ENCODE measurements around the gene CADM1.

The CADM1 gene

DNA sequence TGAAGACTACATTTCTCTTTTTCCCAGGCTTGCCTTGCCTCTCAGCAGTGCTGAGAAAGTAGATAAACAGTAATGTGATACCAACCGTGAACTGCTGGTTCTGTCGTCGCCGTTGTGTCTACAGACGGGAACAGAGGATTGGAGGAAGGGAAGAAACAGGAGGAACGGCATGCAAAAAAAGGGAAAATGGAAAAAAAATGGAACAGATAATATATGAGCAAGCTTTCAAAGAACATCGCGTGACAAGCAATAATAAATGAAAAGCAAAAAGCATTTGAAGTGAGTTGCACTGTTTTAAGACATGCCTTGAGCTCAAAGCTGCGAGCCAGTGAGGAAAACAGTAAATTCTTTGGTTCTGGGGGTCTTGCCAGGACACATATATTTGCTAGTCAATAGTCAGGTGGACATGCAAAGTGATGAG, 305.9 kb downstream of the CADM1 start:
- no peak for DNase-seq

DNA sequence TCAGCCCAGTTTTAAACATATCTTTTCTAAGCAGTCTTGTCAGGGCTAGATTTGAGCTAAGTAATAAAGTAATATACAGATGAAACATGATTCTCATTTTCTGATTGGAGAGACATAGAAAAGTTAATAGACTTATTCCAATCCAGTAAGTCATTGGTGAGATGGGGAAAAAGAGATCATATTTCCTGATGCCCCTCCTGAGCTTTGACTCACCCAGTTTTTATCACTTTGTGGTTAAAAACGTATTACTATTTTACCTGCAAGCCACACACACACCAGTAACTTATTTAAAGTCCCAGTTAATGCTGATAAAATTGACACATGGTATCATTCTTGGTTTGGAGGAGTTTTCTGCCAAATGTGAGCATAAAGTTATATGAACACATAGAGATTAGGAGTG, 306.8 kb downstream of the CADM1 start:
- DNase-seq, result no peak

DNA sequence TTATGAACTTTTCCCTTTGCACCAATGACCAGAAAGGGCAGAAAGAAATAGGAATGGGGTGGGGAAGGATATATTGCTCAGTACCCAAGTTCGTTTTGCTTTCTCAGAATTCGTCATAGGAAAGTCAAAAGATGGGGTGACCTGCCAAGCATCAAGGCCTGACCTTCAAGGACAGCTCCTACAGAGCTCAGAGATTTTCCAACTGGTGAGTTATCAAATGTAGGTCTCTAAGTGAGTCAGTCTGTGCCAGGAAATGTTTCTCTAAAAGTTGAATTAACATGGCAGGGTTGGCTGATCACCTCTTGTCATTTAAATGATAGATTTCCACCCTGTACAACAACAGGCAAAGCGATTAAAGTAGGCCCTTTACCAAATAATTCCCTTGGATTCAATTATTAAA, 307.2 kb downstream of the CADM1 start:
- no peak for DNase-seq

DNA sequence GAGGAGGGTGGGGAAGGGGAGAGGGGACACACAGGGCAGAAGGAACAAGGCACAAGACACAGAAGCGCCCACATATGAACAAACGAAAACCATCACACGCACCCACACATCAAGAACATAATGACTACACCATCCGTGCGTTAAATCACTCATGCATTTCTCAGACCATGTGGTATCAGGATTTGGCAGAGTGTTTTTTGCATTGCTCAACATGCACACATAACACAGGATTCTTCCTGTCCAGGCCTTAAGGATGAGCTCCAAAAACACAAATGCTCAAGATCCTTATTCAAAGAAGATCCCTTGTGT, 309.5 kb downstream of the CADM1 start:
- DNase-seq, result no peak

DNA sequence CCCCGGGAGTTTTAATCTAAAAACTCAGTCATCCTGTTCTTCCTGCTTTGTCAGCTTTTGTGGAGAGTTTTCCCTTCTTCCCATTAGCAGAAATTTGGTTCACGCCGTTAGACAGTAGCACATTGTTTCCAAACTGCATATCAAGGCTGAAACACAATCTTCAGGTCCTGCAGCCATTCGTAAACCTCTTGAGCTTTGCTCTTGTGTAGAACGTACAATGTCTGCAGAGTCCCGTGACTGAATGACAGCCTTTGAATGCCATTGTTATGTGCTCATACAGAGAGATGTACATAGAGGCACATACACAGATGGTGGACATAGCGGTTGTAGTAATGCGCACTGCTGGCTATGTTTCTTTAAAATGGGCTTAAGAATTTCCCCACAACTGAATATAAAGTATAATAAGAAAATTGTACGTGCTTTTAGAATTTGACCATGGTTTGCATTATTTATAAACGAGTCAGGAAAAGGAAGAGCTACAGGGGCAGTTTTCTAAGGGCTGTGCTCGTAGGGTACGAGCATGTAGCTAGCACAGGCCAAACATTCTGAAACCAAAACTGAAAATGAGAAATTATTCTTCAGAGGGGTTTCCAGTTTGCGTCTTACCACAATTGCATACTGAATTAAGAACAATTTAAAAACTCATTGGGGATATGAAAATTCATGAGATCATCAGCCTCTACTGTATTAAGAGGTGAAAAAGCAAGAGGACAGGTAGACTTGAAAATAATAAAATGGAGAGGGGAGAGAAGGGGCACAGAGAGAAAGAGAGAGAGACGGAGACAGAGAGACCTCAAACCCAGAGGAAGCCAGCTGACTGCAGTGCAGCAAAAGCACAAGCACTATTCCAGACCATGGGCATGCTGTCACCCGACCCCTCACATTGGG, 310.1 kb downstream of the CADM1 start:
- no peak for DNase-seq

DNA sequence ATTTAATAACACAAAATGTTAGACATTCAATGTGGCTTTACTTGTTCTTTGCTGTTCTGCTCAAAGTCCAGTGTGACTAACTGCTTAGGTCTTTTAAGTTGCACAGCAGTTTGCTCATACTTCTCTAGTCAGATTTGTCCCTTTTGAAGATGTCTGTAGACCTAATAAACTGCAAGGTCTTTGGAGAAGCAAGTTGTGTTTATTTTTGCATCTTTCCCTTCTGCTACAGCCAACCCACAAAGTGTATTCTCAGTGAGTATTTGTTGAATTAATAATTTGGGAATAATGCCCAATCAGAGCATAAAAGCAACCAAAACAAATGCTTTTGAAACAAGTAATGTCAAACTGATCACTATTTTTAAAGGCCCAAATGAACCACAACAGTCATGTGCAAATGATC, 312.5 kb downstream of the CADM1 start:
- DNase-seq, result no peak

DNA sequence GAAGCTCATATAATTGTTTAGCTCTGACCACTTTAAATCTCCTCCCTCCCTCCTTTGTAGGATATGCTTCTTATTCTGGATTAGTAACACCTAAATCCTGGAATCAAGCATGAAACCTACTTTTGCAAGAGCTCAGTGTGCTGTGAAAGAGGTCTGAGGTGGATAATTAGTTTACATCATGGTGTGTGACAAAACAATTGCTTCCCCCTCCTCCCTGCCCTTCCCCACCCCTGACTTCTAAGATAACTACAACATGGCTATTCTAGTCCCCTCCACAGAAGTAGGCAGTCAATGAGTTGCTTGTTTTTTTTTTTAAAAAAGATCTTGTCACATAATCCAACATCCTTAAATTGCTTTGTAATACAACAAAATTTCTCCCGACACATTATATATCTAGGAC, 314.0 kb downstream of the CADM1 start:
- no peak for DNase-seq

DNA sequence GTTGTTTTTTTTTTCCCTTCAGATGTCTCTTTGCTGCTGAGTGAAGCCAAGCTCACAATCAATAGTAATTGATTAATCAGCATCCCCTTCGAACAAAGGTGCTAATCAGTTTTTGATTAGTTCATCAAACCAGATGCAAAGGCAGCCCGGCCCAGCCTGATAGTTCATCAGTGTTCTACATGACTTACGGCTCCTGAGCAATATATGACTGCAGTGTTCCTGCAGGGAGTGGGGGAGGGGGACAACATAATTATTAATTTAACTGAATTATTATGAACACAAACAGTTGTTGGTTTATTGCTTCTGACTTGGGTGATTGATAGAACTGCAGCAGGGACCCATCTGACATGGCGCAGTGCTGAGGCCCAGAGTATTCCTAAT, 315.3 kb downstream of the CADM1 start:
- no peak for DNase-seq

DNA sequence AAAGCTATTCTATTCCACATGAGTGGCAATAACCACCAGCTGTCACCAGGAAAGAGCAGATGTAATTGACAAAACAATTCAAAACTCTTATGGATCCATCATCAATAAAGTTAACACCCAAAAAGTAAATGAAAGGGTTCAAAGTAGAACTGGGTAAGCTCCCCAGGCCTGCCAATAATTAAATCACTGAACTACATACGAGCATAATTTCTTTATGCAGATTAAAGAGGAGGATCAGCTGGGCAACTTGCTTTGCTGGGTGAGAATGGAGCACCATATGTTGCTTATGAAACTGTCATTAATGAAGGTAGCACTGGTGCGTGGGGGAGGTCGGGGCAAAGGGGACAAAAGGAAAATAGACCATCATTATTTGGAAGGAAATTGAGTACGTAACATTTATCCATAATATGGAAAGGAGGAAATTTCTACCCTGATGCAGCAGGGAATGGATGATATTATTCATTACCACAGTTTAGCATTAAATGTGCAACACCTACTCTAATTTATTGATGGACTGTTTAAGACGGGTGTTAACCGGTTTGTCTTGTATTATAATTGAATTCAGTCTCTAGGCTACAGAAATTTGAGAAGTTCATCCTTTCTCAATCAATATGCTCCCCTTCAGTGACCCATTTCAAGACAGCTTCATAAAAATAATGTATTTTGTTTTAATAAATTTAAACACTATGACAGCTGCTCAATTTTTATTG, 315.9 kb downstream of the CADM1 start:
- DNase-seq, result no peak

DNA sequence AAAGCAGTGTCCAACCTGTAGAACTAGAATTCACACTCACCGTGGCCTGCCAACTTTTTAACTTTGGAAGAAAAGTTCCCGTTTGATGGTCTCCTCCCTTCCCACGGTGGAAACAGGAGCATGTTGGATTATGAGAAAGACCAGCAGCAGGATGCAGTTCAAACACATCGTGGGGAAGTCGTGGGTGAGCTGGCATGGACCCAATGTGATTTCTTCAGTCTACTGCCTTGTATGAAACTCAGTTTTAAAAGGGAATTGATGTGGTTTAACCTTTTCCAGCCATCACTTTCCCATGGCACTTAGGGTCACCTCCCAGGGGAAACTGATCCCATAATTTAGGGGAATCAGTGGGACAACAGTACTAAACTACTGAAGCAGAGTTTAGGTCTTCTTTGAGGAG, 318.3 kb downstream of the CADM1 start:
- DNase-seq, result no peak

DNA sequence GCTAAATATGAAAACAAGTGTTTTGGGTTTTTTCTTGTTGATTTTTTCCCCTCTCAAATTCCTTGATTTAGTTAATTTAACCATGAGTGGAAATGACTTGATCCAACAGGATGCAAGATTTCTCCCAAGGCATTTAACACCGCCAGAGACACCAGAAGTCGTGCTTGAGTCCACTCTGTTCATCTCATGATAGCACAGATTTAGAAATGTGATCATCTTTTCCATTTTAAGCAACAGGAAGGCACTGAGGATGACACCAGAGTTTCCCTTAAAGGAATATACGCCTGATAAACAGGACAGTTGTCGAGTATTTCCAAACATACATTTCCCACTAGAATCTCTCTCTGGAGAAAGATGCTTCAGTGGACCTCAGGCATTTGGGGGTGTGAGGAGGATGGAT, 318.7 kb downstream of the CADM1 start:
- DNase-seq, result no peak

DNA sequence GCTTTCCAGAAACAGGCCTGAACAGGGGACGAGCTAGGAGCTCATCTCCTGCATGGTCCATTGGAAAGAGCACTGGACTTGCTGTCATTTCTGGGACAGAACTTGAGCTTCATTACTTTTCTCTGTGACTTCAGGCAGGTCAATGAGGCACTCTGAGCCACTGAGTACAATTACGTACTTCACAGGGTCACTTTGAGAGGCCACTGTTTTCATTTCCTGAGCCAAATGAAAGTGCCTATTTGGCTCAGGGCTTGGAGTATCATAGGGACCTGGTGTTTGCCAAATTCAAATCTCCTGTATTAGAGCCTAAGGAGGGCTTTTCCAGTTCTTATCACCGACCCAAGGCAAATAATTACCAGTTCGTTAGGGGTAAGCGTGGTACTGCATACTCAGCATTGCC, 319.3 kb downstream of the CADM1 start:
- DNase-seq, result no peak

DNA sequence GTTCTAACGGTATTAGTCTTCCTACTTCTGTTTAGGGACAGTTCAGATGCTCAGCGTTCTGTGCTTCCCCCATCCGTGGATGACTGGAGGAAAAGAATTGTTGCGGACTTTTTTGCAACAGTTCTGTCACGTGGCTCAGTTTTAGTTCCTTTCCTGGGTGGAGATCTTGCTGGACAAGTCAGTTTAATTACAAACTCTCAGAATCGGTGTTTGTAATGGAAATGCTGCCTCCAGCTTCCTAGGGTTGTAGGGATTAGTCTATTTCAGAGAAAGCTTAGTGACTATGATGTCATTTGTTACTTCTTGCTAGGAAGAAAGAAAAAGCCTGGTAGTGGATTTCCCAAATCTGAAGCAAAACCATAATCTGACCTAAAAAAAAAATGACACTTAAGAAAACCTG, 320.4 kb downstream of the CADM1 start:
- no peak for DNase-seq

DNA sequence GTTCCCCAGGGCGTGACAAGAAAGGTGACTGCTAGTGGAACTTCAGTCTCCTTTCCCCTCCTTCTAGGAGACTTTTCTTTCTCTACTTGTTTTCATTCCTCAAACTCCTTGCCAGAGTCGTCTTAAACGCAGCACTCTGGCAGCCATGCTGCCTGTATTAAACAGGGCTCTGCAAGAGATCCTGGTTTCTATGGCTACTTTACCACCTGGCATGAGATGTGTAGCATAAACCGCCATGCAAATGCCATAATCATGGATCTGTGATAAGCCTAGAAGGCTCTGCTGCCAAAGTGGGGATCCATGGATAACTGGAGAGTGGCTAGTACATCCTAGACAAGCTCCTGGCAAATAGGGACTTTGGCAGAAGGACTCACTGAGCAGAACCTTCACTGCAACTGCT, 321.1 kb downstream of the CADM1 start:
- DNase-seq, result no peak

DNA sequence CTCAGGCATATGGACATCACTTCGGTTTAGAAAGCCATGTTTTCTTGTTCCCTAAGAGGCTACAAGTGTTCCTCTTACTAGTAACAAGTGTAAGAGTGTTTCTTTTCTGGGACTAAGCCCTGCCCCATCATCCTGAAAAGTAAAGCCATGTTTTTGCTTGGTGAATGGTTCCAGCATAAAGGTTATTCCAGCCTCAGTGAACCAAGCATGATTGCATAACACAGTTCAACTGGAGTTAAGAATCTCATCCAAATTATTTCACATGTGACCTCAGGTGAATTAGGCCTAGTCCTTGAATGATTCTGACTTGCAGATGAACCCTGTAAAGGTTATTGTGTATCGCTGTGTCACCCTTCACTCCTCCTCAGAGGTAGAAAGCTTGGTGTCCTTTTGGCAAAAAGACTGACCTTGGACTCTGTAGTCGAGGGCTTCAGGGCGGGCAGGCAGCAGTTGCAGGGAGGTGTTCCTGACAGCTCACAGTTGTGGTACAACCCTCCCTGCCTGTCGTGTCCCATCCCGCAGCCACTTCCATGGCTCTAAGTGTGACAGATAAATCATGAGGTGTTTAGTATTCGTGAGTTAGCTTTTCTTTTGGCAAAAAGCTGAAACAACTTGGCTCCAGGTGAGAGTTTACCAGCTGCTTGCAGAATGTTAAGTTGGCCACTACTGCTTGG, 321.8 kb downstream of the CADM1 start:
- no peak for DNase-seq

DNA sequence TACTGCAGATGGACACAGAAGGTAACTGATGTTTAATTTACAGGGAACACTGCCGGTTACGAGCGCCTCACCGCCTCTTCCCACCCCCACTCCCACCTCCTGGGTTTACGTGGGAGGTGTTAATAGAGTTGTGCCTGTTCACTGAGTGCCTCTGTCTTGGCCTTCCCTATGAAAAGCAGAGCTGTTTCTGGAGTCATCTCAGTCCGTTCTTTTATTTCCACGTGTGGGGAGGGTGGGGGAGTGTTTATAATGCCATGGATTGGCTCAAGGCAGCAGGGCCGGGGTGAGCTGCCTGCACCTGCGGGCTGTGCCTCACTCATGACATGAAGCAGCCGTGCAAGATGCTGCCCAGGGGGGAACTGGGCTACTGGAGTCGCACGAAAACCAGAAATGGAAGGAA, 322.7 kb downstream of the CADM1 start:
- no peak for DNase-seq

DNA sequence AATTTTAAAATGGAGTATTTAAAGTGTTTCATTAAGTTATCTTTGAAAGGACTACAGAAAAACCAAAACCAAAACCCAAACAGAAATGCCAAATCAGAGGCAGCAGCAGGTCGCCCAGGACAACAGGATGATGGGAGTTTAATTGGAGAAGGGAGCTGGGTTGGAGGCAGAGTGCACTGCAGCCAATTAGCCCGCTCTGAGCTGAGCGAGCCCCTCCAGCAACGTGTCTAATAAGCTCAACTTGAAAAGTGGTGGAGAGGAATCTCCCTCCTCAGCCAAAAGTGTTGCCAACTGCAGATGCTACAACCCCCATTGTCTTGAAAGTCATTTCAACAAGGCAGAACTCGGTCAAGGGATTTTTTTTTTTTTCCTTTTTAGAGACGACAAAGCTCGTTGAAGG, 323.9 kb downstream of the CADM1 start:
- no peak for DNase-seq

DNA sequence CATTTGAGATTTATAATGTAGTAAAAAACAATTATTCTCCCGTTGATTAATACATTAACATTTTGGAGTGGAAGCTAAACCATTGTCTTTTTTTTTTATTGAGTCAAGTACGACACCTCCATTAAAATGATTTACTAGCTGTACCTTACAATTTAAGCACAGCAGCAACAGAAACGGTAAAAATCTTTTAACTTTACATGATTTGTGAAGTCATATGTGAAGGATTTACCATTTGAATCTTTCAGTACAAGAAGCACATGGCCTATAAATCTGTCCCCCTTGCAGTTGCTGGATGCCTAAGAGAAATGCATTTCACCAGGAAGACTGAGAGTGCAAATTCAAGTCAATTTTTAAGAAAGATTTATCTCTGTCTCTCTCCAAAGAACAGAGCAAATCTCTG, 324.6 kb downstream of the CADM1 start:
- no peak for DNase-seq

DNA sequence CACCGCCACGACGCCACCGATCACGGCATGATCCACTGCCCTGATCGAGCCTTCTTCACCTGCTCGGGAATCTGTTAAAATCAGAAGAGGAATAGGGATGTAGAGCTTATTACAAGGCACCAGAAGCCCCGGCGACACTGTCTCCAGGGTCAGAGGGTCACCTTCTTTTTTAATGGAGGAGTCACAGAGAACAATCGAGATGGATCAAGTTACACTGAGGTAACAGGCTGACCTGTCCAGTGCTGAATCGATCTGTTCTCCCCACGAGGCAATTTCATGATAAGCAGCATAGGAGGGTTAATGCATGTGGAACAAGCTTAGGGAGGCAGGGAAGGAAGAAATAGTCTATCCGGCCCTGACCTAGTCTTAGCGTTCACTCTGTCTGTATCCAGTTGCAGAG, 325.5 kb downstream of the CADM1 start:
- no peak for DNase-seq

DNA sequence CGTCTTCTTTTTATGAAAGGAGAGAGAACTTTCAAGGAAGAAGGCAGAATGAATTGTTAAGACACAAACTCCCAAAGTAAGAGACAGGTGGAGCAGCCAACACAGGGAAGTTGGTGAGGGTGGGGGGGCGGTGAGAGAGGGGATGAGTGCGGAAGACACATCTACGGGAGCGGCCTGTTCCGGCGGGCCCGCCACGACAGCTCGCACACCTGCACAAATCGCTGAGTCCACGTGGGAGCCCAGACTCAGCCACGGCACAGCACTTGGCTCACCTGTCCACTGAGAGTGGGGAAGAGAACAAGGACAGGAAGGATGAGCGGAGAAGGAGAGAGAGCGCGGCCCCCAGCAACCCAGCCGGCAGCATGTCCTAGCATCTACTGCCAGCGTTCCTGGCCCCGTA, 331.1 kb downstream of the CADM1 start:
- no peak for DNase-seq

DNA sequence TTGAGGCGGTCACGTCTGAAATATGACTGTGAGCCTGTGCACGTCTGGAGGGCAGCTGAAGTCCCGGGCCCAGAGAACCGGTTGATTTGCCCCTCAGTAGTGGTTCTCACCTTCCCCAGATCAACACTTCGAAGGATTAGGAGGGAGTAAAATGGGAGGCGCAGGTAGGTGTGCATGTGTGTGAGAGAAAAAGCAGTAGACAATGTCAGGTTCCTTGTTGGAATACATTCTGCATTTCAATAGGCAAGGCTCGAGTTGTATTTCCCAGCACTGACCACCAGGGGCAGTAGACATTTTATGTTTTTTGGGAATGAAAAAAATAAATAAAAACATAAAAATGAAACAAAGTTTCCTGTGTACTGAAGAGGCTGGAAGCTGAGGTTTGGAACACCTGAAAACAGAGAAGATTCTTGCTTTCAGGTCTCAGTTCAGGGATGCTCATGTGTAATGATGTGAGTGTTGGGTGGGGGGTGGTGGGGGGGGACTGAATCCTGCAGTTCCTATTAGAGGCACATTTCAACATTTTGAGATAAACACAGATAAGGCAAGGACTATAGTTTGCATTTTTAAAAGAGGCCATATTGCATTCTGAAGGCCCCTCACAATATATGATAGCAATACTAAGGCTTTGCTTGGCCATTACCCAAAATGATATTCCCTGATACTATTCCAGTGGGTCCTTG, 333.9 kb downstream of the CADM1 start:
- DNase-seq, result no peak

DNA sequence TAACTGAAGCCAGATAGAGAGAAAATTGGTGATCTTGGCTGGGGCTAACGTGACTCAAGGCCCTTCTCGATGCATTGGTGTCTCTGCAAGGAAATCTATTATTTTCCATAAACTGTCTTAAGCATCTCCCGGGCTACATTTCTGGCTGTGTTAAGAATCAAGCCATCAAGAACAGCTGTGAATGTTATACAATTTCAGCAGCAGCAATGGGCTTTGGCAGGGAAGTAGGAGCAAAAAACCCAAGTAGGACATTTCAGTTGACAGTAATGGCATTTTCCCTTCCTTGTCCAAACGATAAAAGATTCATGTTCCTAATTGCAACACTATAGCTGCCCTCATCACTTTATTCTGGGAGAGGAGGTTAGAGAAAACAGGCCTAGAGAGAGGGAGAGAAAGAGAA, 335.0 kb downstream of the CADM1 start:
- no peak for DNase-seq

DNA sequence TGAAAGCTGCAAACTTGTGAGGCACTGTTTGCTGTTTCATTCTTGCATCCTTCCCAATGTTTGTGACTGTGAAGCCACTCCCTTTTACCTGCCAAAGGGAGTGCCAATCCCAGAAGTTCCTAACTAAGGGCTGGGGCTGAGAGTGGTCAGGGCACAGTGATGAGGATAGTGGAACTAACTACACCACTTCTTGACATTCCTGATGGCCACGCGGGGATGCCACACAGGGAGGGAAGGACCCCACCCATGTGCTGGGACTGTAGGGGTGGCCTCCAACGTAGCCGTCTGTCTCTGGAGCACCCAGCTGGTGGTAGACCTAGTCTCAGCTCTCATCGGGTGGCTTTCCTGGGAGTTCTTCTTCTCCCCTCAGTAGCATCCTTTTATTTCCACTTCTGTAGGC, 335.5 kb downstream of the CADM1 start:
- no peak for DNase-seq

DNA sequence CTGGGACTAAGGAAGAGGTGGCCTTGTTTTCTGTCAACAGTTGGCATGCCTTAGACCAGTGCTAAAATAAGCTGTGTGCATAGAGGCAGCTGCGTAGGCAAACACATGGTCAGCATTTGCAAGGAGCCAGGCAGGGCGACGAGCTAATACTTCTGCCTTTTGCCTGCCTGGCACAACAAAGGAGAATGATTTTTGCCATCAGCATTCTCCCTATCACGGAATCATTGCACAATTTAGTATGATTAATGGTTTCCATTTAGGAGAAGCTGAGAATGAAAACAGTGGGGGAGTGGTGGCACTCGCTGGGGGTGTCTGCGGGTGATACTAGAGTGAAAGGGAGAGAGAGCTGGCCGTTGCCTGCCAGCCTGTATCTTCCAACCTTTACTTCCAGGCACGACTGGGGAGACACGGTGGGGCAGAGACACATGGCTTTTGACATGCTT, 336.0 kb downstream of the CADM1 start:
- DNase-seq, result no peak

Measured in activated CD4-positive, alpha-beta T cell treated with anti-CD3 and anti-CD28 coated beads for 1 hour (primary cell).